Kidney (tissue), 14 donors: Measurements from ENCODE around the gene PHF21A. TPM values are rescaled to one million over a fixed set of nuclear protein-coding genes. Genes with fewer than 3 reads are reported as not detected.

Source experiments
- DNase-seq, 5 donors: peaks; one replicate each; pipeline ENCODE4 v3.0.0-alpha.2; 2013 to 2020
- FAIRE-seq: peaks from 2 replicates; lab custom pipeline; 2012; peaks lifted over from hg19 to GRCh38; lab: Jason Lieb, UNC
- H3K27ac ChIP-seq, 2 donors: one replicate each; pipeline ENCODE4 v1.7.0; 2013; ENCODE audit warnings: low read depth in 2 of 2, low read length in 2 of 2, inconsistent platforms in 1 of 2
- H3K27me3 ChIP-seq: one replicate; pipeline ENCODE4 v1.7.1; 2013; ENCODE audit warnings: low read length, inconsistent platforms; ENCODE audit not compliant: control insufficient read depth, insufficient read depth
- H3K36me3 ChIP-seq, 3 donors: one replicate each; pipeline versions ENCODE4 v1.7.0 to v1.7.1; 2013; ENCODE audit warnings: low read length in 3 of 3, control low read depth in 1 of 3, inconsistent platforms in 1 of 3; ENCODE audit not compliant: insufficient read depth in 3 of 3, control insufficient read depth in 2 of 3
- H3K4me1 ChIP-seq, 3 donors: one replicate each; pipeline versions ENCODE4 v1.7.0 to v1.7.1; 2013; ENCODE audit warnings: low read length in 3 of 3, inconsistent platforms in 1 of 3, low read depth in 1 of 3; ENCODE audit not compliant: control insufficient read depth in 2 of 3, insufficient read depth in 2 of 3
- H3K4me3 ChIP-seq, 3 donors: one replicate each; pipeline versions ENCODE4 v1.7.0 to v1.8.1; 2013; ENCODE audit warnings: low read length in 3 of 3, control low read depth in 1 of 3, inconsistent platforms in 1 of 3
- H3K9ac ChIP-seq, 3 donors: one replicate each; pipeline versions ENCODE4 v1.7.0 to v1.7.1; 2013; ENCODE audit warnings: low read length in 3 of 3, control low read depth in 1 of 3, inconsistent platforms in 1 of 3
- H3K9me3 ChIP-seq, 3 donors: one replicate each; pipeline versions ENCODE4 v1.7.0 to v1.7.1; 2013; ENCODE audit warnings: low read length in 3 of 3, control low read depth in 1 of 3, inconsistent platforms in 1 of 3; ENCODE audit not compliant: control insufficient read depth in 2 of 3, insufficient read depth in 1 of 3
- CTCF ChIP-seq: IDR thresholded peaks from 3 replicates; pipeline ENCODE4 v1.5.1; 2012; ENCODE audit warnings: mild to moderate bottlenecking, moderate library complexity, borderline replicate concordance; ENCODE audit not compliant: insufficient read depth; ENCODE audit errors: extremely low read depth
- intact Hi-C: fragments of 100-400 bp; cut with DNase I; formaldehyde crosslinking; loops from one replicate; pipeline ENCODE4 v1.11.1; 2022
- polyA plus RNA-seq: library from polyadenylated mRNA; stranded (reverse); fragments of 350-450 nt; fragmentation: Illumina TruSeq; extraction: RNeasy Lipid Tissue Mini Kit (QIAGEN cat#74804); gene quantifications from one replicate; pipeline ENCODE4 v1.2.3, GENCODE V29; 2014; ENCODE audit warnings: low read depth, low replicate concordance; ENCODE audit not compliant: insufficient read depth
- total RNA-seq: library from RNA; stranded (reverse); fragmentation: NEBNext Ultra II Directional; extraction: Animal tissue kit (Norgen Biotek cat#: 25700); gene quantifications from one replicate; pipeline ENCODE4 v1.2.1, GENCODE V29; 2021
- donor health status: control.
- donor health status: control.
- donor health status: control.
- donor health status: control.
- donor health status: control.
- donor health status: DM: yes; HTN: yes; CAD: no.
- donor health status: Normal renal cell carcinoma (clear cell type).

The PHF21A gene
- total and polyA plus RNA-seq, 2 donors from 2014 or later, result 9.6 to 48.2 TPM

DNA sequence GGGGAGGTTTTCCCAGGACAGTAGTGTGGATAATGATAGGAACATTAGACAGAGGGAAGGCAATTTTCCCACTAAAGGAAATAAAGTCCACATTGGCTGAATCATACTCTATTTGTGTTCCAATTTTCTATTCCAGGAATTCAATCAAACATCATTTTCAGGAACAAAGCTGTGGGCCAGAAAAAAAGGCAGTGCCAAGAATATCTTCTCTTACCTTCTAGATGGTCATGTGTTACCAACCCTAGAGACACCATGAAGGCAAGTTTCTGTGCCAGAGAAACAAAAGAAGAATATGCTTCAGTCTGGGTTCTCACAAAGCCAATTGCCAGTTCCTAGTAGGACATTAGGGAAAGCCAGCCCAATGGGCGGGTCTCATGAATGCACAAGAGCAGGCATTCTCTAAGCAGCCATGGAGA, 171.3 kb downstream of the PHF21A start:
- H3K4me1 ChIP-seq, result peaks cover 0 to 8% (median 0%) of the 10 kb centered on the region in 3 donors
- no peaks in the 10 kb centered on the region for H3K9me3 ChIP-seq
- H3K9ac ChIP-seq, result no peak overlapping the region
- intact Hi-C loops, result no loop called here
- H3K27me3 ChIP-seq, result no peaks in the 10 kb centered on the region
- FAIRE-seq (no peak), DNase-seq (no peak)
- H3K4me3 ChIP-seq, result no peak overlapping the region
- H3K27ac ChIP-seq, result no peak overlapping the region
- TF ChIP-seq CTCF, result no peak
- peaks cover 0 to 21% (median 10%) of the 10 kb centered on the region in 3 donors for H3K36me3 ChIP-seq

DNA sequence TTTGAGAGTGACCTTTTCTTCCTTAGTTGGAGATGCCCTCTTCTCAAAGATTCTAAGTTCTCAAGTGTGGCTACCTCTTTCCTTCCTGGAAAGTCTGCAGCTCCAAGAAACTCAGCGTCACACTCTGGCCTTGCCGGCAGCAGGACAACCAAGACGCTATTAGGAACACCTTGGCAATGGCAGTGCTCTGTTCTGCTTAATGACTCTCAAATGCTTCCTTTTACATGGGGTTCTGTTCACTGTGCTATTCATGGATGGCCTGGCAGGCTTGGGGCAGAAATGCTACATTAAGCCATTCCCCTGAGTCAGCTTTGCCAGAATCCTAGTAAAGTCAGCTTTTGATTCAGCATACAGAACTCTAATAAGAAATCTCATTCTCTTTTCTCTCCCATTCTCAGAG, 172.9 kb downstream of the PHF21A start:
- DNase-seq (peak in 3 of 5 donors; percentile 65 to 82 (median 70)), FAIRE-seq (no peak)
- Histone ChIP-seq H3K4me3 (no peak overlapping the region), H3K27me3 (no peaks in the 10 kb centered on the region), H3K27ac (no peak overlapping the region), H3K4me1 (peaks cover 0 to 10% (median 0%) of the 10 kb centered on the region in 3 donors), H3K36me3 (peaks cover 0 to 23% (median 12%) of the 10 kb centered on the region in 3 donors), H3K9ac (no peak overlapping the region), H3K9me3 (no peaks in the 10 kb centered on the region)
- intact Hi-C loops, result no loop called here
- TF ChIP-seq CTCF, result no peak

DNA sequence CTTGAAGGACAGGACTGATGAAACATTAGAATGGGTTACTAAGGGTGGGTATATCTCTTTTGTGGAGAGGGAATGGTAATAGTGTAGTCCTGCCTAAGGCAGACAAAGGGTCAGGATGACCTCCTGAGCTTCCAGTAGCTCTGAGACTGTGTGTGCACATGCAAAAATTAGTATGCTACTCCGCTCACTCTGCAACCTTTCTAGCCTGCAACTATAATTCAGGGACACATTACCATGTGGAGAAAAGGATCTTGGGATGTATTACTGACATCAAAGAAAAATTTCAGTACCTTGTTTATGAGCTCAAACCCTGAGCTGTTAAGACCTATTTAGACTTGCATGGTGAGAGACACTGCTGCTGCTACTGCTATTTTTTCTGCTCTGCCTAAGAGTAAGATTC, 173.4 kb downstream of the PHF21A start:
- no peak overlapping the region for H3K4me3 ChIP-seq
- no peaks in the 10 kb centered on the region for H3K27me3 ChIP-seq
- H3K4me1 ChIP-seq, result peaks cover 0 to 10% (median 0%) of the 10 kb centered on the region in 3 donors
- H3K9me3 ChIP-seq, result no peaks in the 10 kb centered on the region
- TF ChIP-seq CTCF, result no peak
- FAIRE-seq (no peak), DNase-seq (no peak)
- peak overlapping the region in 1 of 2 donors; percentile 8 for H3K27ac ChIP-seq
- H3K36me3 ChIP-seq, result peaks cover 0 to 19% (median 13%) of the 10 kb centered on the region in 3 donors
- intact Hi-C loops, result no loop called here
- H3K9ac ChIP-seq, result no peak overlapping the region

GRCh38 chr11:45945397-45945999, 175.8 kb downstream of the PHF21A start:
- H3K4me1 ChIP-seq, result peaks cover 0 to 10% (median 6%) of the 10 kb centered on the region in 3 donors
- FAIRE-seq (no peak), DNase-seq (no peak)
- H3K27me3 ChIP-seq, result no peaks in the 10 kb centered on the region
- peaks cover 0 to 18% (median 10%) of the 10 kb centered on the region in 3 donors for H3K36me3 ChIP-seq
- no peak overlapping the region for H3K4me3 ChIP-seq
- H3K9ac ChIP-seq, result no peak overlapping the region
- no peaks in the 10 kb centered on the region for H3K9me3 ChIP-seq
- TF ChIP-seq CTCF, result no peak
- H3K27ac ChIP-seq, result peak overlapping the region; percentile 24 to 33
- intact Hi-C loops, result no loop called here
